ENCODE measurements around the gene ARL2BP.
"Not testable (repeated sequence)": the region's sequence is repeated elsewhere in the genome, so short reads cannot be mapped to it uniquely, and the experiment has no call there.

ARL2BP gene

DNA sequence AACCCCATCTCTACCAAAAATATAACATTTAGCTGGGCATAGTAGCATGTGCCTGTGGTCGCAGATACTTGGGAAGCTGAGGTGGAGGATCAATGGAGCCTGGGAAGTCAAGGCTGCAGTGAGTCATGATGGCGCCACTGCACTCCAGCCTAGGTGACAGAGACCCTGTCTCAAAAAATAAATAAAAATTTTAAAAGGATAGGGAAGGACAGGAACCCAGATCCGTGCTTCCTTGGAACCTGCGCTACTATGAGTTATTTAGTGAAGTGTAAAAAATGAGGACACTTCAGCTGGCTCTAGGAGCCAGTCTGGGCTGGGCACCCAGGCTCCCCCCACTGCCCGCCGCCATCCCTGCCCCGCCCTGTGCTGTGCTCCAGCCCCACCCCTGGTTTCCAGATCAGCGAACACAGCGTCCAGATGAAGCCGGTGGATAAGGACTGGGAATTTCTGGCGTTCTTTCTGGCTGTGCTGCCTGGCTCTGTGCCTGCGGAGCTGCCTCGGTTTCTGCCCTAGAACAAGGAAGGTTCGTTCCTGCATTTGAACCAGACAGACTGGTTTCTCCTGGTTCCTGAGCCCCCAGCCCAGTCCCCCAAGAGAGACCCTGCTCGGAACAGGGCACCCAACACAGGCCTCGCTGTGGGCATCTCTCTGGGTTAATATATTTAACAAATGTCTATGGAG lies 20.9 kb downstream of the ARL2BP start:
- no peak for DNase-seq

DNA sequence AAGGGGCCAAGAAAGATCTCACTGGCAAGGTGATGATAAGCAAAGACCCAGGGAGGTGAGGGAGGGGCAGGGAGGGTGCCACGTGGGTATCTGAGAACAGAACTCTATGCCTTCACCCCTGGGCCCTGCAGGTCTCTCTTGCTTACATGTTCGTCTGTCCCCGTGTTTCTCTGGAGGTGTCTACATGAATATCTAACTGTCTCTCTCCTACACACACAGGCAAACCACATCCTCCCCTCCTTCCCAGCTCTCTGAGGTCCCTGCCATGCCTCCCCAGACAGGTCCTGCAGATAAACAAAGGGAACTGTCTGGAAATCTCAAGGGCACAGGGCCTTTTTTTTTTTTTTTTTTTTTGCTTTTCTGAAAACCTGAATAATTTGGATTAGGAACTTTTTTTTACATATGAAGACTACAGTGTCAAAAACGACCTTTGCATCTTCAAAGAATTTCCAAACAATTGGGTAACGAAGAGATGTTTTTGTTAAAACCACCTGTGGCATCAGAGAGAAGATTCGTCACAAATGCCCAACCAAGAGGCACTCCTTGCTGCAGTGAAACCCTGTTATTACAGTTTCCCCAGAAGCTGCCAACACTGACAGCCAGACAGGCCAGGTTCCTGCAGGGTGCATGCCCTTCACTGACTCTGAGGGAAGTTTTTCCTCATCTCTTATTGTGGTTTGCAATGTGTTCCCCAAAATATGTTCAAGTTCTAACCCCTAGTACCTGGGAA lies 21.6 kb downstream of the ARL2BP start:
- no peak for DNase-seq

DNA sequence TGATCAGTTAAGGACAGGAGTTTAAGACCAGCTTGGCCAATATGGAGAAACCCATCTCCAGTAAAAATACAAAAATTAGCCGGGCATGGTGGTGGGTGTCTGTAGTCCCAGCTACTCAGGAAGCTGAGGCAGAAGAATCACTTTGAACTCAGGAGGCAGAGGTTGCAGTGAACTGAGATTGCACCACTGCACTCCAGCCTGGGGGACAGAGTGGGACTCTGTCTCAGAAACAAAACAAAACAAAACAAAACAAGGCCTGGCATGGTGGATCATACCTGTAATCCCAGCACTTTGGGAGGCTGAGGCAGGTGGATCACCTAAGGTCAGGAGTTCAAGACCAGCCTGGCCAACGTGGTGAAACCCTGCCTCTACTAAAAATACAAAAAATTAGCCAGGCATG lies 22.3 kb downstream of the ARL2BP start:
- not testable (repeated sequence) for DNase-seq

DNA sequence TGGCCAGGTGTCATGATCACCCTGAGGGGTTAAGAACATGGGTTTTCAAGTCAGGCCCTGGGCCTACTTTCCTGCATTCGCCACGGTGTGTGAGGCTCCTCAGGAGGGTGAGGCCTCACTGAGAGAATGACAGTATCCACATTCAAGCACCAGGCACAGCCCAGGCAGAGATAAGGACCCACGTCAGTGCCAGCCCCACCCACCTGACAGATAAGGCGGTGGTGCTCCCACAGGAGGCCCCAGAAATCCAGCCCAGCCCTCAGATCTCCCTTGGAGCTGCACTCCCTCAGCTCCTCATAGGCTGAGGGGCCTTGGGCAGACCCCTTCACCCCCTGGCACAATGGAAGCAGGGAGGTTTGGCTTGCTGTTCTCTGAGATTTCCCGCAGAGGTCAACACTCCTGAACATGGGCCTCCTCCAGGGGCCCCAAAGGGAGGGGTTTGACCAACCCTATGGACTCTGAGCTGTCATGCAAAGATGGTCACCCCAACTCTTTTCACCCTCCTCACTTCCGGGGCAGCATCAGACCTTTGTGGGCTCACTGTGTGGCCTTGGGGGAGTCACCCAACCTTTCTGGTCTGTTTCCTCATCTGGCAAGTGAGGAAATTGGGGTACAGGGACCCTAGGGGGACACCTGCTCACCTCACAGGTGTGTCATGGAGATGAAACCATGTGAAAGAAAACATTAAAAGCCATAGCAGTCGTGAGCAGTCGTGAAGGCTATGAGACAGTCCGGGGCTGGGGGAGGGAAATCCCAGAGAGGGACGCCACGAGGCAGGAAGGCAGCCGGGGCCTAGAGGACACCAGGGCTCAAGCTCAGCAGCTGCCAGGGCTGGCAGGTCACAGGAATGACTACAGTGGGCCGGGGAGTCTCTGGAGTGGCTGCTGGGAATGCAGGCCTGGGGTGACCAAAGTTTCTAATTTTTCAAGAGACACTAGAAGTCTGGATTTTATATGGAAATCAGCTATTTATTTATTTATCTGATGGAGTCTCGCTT lies 24.0 kb downstream of the ARL2BP start:
- DNase-seq = no peak

DNA sequence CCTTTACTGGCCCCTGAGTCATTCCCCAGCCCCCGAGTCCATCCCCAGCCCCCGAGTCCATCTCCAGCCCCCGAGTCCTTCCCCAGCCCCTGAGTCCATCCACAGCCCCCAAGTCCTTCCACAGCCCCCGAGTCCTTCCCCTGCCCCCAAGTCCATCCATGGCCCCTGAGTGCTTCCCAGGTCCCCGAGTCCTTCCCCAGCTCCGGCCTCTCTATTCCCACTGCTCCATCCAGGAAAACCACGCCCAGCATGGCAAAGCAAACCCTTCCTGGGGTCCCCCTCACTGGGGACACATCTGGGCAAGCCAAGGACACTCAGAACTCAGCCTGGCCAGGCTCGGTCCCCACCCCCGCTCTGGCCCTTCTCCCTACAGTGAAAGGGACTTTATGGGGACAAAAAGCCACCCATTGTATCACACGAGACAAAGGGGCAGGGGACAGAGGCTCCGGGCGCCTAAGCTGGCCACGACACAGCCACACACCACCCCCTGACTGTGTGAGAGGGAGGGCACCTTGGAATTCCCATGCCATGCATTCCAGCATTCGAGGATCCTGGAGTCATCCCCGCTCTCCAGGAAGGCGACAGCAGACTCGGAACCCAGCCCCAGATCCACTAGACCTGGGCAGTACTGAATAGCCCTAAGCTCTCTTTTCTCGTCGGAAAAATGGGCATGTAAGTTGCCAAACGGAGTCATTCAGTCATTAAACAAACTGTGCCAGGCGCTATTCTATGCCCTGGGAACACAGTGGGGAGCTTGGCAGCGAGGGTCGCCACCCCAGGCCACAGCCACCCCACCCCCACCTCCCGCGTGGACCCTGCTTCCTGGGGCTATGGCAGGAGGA lies 25.4 kb downstream of the ARL2BP start:
- DNase-seq = no peak

DNA sequence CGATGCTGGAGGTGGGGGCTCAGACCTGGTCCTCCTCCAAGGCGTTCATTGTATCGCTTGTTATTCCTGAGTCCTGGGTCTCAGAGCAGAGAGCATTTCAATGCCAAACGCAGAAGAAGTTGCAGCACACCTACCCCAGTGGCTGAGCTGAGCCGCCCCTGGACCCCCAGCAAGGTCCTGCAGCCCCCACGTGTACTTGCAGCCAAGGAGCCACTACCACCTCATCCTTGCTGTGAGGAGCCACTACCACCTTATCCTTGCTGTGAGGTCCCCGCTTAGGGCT lies 25.9 kb downstream of the ARL2BP start:
- no peak for DNase-seq

DNA sequence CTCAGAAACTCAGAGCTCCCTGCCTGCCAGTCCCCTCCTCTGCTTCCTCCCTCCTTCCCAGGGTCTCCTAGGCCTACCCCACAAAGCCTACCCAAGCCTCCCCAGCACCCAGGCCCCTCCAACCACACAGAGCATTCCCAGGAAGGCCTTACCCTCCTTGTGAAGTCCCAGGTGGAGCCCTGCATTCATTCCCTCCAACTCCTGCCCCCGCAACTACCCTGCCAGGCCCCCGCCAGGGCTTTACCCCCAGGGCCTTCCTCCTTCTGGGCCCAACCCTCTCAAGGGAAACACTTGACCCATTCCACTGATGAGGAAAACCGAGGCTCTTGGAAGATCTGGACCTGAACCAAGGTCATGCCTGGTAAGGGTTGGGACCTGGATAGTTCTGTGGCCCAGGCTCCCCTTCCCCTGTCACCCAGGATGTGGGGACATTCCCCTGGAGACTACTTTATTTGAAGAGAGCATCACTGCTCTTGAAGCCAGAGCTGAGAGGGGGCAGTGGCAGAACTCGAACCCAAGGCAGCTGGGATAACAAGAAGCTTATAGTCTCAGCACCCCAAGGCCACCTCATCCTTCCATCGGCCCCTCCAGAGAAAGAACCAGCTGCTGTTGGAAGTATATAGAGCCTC lies 26.9 kb downstream of the ARL2BP start:
- DNase-seq = no peak

DNA sequence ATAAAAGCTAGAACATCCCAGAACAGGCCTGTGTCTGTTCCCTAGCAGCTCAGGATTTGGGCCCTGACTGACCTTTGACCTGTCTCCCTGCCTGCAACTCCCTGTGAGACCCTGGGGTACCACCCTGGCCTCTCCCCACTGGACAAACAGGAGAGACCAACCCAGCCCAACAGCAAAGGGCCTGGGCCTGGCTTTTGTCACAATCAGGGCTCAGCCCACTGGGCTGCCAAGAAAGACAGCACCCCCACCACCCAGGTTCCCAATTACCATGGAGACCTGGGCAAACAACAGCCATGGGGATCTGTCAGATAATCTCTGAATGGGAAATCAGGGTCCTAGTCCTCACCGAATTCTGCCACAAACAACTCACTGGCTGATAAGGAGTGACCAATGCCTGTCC lies 28.3 kb downstream of the ARL2BP start:
- DNase-seq = no peak

DNA sequence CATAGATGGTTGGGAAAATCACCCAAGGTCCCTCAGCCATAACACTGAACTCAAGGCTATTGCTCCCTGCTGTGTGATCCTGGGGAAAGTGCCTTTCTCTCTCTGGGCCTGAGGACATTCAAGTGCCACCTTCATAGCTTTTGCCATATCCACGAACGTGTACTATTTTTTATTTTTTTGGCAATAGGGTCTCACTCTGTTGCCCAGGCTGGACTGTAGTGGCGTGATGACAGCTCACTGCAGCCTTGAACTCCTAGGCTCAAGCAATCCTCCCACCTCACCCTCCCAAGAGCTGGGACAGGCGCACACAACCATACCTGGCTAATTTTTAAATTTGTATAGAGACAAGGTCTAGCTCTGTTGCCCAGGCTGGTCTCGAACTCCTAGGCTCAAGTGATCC lies 28.8 kb downstream of the ARL2BP start:
- no peak for DNase-seq

DNA sequence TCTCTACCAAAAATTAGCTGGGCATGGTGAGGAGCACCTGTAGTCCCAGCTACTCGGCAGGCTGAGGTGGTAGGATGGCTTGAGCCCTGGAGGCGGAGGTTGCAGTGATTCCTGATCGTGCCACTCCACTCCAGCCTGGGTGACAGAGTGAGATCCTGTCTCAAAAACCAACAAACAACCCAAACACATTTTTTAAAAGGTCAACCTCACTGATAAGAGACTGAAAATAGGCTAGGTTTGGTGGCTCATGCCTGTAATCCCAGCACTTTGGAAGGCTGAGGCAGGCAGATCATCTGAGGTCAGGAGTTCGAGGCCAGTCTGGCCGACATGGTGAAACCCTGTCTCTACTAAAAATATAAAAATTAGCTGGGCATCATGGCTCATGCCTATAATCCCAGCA lies 30.9 kb downstream of the ARL2BP start:
- DNase-seq = not testable (repeated sequence)

DNA sequence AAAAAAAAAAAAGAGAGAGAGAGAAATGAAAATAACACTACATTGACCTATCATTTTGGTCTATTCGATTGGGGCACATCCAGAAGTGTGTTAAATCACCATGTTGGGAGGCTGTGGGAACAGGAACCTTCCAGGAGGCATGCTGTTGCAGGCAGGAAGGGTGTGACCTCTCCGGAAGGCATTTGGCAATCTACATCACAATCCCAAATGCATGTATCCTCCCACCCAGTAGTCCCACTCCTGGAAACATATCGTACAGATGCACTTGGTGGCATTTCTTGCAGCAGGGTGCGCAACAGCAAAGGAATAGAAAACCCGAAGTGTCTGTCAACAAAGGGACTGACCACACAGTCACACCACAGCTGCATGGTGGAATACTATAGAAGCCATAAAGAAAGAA lies 31.5 kb downstream of the ARL2BP start:
- DNase-seq = peak; percentile 52 to 77

DNA sequence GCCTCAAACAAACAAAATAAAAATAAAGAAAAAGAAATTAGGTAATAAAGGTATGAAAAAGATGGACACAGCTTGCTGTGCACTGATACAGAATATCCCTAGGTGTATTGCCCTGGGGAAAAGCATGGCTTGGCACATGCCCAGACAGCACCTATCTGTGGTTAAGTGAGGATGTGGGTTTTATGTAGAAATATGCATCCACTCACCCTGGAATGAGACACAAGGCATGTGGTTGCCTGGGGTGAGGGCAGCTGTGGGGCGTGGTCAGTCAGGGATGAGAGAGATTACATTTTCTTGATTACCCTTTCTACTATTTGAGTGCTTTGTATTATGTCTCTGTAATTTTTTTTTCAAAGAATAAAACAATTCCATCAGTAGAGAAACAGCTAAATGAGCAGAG lies 32.5 kb downstream of the ARL2BP start:
- peak; percentile 25 to 40 for DNase-seq

DNA sequence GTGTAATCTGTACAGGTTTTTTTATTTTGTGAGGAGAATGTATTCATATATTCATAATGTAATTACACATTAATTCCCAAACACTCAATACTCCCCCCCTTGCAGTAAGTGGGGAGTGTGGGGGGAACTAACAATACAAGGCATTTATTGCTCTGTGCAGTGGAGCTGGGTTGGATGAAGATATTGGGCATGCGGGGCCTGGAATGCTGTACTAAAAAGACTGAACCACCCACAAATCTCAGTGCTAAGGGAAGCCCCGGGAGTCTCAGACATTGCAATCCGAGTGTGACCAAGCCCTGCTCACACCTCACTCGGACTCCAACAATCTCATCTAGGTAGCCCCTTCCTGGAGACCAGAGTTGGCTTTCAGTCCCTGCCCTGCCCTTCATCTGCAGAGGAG lies 33.4 kb downstream of the ARL2BP start:
- DNase-seq = no peak

DNA sequence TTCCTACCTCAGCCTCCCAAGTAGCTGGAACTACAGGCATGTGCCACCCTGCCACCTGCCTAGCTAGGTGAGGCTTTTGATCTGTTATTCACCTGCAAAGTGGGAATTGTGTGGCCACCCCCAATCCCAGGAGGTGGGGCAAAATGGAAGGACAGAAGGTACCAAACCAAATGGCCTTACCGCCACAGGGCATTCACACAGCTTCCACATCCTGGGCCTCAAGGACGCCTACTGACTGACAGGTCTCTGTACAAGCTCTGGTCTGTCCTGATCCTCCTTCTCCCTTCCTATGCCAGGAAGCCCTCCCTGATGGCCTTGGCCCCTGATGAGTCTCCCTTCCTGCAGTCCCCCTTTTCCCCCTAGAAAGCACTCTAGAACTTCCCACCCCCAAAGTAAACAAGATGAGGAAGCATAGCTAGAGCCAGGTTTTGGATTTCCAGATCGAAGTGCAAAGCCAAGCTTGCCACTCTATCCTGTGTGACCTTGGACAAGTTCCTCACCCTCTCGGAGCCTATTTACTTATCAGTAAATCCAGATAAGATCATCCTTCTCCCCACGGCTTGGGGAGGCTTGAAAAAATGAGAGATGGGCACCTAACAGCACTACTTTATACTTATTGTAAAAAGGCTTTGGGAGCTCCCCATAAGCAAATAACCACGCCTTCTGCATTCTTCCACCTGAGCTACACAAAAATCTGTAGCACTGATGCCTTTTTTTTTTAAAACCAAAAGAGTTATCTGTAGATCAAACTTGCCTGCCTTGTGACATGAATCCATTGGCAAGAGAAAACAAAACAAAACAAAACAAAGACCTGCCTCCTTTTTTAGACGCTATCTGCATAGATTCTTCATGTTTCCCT lies 35.0 kb downstream of the ARL2BP start:
- DNase-seq = no peak

DNA sequence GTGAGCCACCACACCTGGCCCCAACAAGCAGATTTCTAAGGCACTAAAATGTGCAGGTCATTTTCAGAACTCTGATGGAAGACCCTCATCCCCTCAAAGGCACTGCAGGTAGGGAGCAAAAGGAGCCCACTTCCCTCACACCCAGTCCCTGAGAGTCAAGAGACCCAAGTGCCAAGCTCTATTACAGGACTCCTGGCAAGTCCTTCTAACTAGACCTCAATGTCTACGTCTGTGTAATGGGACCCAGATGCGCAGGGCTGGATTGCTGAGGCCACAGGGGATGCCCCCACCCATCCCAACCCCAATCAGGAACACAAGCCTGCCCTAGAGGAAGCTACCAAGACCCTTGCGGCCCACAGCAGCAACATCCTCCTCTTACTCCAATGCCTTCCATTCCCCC lies 36.7 kb downstream of the ARL2BP start:
- DNase-seq = no peak

DNA sequence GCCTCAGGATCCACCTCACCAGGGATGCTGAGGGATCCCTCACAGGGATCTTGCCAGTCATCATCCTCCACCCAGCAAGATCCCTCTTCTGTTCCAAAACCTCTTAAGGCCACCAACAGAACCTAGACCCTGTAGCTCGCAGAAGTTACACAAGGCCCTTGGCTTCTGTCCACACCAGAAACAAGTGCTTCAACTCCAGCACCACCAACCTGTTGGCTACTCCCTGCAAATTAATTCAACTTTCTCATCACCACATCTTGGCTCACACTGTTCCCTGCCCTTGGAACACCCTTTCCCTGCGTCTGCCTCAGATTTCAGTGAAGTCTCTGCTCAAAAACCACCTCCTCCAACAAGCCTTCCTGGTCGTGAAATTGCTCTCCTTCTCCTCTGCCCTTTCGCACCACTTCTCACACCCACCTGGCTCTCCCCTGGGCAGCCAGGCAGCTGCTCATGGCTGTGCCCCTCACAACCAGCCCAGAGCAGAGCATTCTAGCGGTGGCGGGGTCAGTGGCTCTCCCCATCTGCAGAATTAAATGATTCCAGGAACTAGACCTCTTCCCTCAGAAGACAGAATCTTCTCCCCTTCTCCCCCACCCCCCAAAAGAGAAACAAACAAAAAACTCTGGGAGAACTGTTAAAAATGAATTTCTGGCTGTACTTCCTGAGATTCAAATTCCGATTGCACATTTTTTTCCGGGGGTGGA lies 37.6 kb downstream of the ARL2BP start:
- no peak for DNase-seq

DNA sequence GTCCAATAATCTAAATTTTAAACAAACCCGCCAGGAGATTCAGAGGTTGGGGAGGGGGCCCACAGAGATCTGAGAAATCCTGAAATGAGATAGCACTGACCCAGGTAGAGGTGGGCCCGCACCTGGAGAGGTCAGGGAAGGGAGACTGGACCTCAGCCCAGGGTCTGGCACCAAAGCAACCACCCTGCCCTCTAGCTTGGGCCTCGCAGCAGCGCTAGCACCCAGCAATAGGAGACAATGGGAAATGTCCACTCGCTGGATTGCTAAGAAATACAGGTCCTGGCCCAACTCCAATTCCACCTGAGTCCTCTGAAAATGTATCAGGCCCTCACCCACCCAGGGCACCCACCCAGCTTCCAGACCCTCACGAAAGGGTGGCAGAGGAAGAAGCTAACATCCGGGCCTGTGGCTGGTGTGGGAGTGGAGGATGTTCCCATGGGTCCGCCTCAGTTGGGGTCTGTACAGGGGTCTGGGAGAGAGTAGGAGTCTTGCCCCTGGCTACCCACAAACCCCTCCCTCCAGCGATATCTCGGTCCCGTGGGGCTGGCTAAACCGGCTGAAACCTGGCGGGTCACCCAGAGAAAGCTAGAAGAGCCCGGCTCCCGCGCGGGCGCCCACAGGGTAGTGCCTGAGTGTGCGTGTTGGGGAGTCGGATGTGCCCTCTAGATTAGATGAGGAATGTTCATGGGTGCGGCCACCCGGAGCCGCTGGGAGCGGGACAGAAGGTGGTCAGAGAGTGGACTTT lies 38.3 kb downstream of the ARL2BP start:
- DNase-seq = no peak

DNA sequence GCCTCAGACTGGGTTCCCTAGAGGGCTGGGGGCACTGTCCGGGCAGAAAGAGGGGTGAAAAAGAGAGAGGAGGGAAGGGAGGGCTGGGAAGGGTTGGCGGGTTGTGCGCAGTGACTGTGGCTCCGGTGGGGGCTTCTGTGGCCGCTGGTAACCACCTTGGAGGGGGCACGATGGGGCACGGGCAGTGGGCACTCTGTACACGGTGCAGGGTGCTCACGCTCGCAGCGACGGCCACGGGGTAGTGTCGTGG lies 38.8 kb downstream of the ARL2BP start:
- no peak for DNase-seq

DNA sequence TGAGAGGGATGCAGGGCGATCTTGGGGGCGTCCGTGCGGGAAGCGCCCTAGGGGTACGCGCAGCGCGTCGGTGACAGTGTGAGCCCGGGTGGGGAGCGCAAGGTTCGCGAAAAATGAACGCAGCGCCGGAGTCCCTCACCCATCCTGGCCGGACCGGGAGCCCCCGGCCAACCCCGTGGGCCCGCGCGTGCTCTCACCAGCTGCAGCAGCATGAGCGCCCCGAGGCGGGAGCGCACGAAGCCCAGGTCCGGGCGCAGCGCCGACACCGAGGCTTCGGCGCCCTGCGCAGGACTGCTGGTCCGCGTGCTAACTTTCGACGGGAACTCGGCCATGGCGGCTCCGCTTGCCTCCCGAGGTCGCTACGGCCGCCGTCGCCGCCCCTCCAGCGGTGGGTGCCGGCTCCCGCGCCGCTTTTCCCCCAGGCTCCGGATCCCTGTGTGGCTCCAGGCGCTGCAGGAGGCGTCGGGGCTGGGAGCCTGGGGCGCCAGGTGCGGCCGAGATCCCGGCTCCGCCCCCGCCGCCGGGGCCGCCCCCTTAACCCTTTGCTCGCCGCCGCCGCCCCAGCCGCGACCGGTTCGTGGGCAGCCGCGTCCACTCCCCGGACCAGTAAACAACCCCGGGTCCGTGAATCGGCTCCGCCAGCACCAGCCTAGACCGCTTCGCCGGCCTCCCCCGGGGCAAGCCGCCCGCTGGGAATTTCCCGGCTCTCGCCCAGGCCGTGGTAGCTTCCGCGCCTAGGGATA lies 39.3 kb downstream of the ARL2BP start, which contains the start of gene PLLP:
PLLP (minus strand) TSS at position 464 of the 743 bp plus-strand sequence; CDS start at position 332, 132 bp downstream.
- peak; percentile 52 to 66 for DNase-seq
